Stimulated activated CD8-positive, alpha-beta memory T cell treated with anti-CD3 and anti-CD28 coated beads, Interleukin-2, amount 100 ng/mL, for 48 hours (primary cell): Measurements from ENCODE around the gene CFAP46.

ENCODE experiments used
- DNase-seq, 2 donors: peaks; one replicate each; pipeline ENCODE4 v3.0.0-alpha.2; 2020; ENCODE audit warnings: low read depth in 2 of 2

Gene CFAP46

DNA sequence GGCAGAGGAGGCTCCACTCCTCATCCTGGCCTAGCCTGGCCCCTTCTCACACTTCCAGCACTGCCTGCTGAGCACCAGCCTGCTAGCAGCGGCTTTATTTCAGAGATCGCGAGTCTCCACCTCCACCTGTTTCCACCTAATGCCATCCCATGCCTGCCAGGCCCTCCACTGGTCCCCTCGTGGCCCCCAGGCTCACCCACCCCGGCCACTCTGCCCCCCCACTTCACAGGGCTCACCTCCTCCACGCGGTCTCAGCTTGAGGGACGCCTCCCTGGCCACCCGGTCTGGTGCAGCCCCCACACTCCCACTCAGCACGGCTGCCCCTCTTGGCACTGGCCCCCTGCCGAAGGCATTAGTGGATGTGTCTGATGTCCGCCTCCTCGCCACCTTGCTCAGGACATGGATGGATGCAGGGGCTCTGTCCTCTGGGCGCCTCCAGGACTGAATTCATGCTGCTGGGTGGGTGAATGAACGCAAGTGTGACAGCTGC is 152.7 kb downstream of the CFAP46 start:
- DNase-seq: no peak

GRCh38 chr10:132788831-132789219 is 153.5 kb downstream of the CFAP46 start:
- no peak for DNase-seq

DNA sequence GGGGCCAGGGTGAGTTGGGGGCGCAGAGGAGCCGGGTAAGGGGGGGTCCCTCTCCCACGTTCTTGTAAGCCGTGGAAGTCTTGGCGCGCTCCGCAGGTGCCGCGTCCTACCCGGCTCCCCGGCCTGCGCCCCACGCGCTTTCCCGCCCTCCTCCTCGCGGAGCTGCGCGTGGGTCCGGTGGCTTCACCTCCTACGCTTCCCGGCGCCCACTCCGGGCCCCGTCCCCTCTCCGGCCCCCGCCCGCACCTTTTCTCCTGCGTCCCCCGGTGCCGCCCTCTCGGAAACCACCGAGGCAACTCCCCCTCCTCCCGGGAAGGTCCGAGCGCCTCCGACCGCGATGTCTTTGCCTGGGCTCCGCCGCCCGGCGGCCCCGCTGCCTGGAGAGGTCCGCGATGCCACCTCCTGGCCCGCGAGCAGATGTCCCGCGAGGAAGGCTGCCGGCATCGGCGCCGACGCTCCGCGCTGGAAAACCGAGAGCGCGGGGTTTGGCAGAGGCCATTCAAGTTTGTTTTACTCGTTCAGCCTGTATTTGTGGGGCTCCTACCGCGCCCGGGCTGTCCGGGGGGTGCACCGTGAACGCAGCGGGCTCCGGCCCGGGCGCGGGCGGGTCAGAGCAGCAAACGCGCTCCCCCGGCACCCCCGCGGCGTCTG is 154.1 kb downstream of the CFAP46 start:
- no peak for DNase-seq

DNA sequence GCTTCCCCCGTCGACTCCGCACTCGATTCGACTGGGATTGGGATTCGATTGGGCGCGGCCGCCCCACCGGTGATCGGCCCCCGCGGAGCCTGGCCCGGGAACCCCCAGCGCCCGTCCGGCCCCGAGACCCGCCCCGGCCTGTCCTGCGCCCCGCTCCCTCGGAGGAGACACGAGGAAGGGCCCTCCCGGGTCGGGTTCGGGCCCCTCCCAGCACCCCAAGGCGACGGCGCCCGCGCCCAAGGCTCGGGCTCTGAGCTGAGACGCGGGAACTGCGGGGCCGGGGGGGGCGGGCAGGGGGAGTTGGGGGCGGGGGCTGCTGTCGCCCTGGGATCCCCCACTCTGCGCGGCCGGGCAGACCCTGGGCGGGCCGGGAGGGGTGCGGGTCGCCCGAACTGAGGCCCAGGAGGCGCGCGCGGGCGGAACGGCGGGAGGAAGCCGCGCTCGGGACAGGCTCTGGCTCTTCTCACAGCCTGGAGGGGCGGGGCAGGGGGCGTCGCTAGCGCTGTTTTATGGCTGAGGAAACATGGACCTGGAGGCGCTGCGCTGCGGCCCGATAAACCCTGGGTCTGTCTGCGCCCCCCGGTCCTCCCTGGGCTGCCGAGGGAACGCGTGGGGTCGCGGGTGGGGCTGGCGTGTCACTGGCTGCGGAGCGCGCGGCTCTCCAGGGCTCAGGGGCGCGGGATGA is 154.7 kb downstream of the CFAP46 start:
- DNase-seq: no peak

DNA sequence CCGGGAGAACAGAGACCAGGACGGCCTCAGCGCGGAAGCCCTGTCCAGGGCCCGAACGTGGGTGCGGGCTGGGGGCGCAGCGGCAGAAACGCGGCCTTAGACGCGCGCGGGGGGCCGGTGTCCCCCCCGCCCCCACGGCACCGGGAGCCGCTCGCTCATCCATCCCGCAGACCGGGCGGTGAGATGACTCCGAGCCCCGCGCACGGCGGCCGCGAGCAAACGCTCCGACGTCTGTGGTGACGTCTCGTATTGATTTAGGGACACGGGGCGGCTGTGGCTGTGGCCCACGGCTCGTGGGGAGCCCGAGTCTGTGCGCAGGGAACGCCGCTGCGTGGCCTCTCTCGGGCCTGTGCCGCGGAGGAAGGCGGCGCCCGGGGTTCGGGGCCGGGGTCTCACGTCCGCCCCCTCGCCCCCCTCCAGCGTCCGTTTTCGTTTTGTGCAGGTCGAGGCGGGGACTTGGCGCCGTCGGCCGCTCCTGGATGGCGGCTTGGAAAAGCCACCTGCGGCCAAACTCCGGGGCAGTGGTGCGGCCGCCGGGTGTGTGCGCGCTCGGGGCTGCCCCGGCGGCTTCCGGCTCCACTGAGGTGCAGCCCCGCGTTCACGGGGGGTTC is 155.4 kb downstream of the CFAP46 start:
- DNase-seq: no peak

DNA sequence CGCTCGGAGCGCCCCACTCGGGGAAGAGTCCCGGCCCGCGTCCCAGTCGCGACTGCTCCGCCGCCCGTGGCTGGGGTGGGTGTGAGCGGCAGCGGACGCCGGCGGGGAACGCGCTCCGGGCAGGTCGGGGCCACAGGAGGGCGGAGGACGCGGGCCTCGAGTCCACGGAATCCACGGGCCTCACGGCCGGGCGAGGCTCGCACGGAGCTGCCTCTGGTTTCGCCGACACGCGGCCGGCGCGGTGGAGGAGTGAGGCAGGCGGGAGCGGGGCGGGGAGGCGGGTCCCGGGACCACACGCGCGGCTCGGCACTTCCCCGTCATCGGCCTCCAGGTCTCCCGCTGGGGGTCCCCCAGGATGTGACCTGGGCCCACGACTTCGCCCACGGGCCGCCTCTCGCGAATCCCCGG is 155.9 kb downstream of the CFAP46 start:
- no peak for DNase-seq

GRCh38 chr10:132785723-132786475 is 156.5 kb downstream of the CFAP46 start, which contains the start of gene NKX6-2:
NKX6-2 (minus strand) TSS chr10:132786147; CDS start chr10:132785948, 199 bp downstream.
- no peak for DNase-seq

- DNase-seq: no peak
Observed at GRCh38 chr10:132784866-132785722, 157.3 kb downstream of the CFAP46 start.

DNA sequence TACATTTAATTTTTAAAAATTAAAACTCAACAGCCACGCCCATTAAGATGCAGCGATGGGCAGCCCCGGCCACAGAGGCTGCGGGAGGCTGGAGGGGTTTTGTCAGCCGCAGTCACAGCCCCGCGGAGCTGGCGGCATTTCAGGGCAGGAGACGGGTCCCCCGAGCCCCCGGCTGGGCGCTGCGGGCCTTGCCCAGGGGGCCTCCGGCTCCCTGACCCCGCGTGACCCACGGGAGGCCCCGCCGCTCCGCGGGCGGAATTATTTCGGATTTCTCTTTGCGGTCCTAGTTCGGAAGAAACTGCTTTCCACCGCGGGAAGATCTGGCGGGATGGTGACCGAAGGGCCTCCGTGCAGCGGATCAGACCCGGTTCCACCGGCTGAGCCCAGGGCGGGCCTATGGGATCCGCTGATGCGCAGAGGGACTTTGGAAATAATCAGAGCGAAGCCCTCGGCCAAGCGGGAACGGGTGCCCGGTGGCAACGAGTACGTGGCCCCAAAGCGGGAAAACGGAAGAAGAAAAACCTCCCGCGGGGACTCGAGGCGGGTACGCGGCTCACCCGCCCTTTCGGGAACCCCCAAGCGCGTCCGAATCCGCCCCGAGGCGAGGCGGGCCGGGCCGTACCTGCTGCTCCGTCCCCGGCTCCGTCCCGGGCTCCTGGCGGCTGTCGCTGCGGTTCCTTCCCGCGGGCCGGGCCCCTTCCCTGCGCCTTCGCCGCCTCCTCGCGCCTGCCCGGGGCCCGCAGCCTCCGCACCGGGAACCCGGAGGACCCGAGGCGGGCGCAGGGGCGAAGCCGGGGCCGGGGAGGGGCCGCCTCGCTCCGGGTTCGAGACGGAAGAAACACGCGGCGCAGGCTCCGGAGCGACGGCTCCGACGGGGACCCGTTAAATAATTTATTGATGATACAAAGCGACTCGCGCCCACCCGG is 158.2 kb downstream of the CFAP46 start:
- DNase-seq: no peak

DNA sequence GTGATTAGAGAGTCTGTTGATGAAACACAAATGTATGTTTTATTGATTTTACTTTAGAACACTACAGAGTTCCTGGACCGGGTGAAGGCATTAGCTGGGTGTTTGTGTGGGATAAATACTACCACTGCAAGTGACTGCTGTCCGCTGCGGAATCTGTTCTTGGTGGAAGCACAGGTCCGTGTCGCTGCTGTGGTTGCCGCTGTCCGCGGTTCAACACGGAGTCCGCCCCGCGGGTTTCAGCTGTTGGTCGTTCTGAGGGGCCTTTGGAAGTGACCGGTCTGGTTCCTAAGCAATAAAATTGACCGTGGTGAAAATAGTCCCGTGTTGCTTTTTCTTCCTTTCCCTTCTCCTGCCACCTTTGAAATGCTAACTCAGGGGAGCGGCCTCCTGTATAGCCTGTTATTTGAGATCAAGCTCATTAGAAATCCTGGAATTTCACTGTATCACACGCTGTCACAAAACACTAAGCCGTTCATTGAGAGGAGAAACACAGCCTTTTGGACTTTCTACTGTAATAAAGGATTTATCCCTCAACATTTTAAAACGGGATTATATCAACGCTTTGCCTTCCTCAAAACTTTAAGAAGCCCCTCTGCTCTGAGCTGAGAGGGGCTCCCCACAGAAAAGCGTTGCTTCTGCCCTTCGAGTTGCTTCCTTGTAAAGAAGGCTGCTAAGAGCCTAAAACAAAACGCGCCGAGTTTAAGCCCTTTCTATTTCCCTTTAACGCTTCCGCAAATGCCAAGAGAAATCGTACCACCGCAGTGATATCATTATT is 159.0 kb downstream of the CFAP46 start:
- DNase-seq: no peak

- no peak for DNase-seq
Observed at GRCh38 chr10:132781556-132781955, 160.8 kb downstream of the CFAP46 start.

DNA sequence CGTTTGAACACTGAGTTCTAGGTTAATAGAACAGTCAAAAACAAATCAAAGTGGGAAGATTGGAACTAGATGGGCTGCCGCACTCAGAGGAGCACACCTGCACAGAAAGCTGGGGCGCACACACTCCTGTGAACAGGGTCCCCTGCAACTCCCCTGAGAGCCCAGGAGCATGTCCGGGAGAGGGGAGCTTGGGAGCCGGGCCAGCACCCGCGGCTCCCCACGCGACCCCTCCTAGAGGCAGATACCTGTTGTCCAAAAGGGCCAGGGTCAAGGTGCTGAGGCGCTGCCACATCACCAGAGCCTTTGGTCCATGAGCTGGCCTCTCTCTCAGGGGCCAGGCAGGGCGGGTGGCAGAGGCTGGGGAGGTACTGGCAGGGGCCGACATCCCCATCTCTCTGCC is 162.0 kb downstream of the CFAP46 start:
- no peak for DNase-seq

DNA sequence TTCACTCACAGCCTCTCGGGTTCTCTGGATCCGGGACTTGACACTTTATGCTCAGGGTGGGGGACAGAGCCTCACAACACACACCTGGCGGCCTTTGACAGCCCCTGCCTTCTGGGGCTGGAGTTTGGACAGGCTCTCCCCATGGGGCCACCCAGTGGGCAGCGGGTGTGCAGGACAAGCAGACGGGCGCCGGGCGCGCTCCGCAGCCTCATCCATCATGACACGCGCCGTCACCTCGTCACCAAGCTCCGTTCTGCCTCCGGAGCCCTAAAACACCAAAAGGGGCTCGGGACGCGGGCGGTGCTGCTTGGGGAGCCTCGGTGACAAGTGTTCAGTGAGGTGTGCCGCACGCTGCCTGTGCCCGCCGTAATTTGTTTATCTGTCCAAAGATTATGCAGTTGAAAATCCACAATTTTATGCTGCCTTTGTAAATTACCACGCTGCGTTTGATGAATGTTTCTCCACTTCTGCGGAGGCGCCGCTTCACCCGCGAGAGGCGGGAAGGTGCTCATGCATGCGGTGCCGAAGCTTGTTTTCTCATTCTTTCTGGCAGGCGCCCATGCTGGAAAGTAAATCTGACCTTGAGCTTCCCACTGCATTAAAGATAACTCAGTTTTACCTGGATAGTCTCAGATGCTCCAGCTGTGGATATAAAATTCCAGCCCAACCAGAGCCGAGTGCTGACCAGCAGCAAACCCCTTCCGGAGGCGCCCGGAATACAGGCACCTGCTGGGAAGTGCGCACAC is 162.6 kb downstream of the CFAP46 start:
- DNase-seq: no peak

- DNase-seq: no peak
Observed at GRCh38 chr10:132777441-132777840, 164.9 kb downstream of the CFAP46 start.

DNA sequence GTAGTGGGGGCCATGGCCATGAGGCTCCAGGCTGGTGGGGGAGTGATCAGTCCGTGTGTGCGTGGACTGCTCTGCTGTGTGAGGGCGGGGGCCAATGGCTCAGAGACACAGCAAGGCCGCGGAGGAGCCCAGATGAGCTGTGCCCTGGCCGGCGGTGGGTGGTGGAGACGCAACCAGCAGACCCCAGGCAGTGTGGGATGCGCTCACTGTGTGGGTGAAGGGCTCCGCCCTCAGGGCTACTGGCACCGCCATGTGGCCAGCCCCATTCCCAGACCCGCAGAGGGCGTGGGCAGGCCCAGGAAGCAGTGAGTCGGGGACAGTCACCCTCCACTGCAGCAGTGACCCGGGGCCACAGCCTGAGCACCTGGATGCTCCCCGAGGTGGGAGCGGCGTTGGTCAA is 165.5 kb downstream of the CFAP46 start:
- DNase-seq: no peak

DNA sequence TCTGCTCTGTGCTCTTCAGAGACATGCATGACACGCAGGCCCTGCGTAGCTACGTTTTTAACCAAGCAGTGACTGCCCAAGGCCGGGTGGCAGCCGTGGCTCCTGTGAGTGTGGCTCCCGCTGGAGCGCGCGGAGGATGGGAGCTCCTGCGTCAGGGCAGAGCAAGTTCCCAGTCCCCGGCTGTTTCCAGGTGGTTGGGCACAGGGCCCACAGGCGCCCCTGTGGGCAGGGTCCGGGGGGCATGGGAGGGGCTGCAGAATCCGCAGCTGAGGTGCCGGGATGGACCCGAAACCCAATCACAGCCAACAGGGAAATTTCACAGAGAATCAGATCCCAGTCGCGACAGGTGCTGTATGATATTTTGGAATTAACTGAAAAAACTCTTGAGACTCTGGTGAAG is 166.2 kb downstream of the CFAP46 start:
- no peak for DNase-seq

DNA sequence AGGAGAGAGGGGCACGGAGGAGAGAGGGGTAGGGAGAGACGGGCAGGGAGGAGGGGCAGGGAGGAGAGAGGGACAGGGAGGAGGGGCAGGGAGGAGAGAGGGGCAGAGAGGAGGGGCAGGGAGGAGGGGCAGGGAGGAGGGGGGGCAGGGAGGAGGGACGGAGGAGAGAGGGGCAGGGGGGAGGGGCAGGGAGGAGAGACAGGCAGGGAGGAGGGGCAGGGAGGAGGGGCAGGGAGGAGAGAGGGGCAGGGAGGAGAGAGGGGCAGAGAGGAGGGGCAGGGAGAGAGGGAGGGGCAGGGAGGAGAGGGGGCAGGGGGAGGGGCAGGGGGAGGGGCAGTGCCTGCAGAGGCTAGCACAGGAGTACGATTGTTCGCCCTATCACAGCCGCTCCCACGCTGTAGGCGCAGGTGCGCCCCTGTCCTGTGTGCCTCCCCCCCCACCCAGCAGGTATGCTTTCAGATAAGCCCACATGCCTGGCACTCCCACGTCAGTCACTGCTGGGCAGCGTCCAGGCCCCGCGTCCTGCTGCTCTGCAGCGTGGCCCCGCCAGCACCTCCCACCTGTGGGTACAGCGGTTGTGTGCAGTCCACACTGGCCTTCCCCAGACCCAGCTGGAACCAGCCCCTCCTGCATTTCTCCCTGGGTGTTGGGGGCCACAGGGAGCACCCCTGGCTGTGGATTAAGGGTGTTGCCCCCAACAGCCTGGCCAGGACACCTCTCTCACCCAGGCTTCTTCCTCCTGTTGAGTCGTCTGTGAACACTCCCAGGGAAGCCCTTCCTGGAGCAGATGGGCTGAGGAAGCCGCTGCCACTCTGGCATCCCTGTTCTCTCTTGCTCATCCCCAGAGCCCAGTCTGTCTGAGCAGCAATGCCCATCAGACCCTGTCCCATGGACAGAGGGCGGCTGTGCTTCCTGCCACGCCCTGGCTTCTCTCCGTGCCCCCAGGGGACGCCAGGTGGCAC is 167.2 kb downstream of the CFAP46 start:
- DNase-seq: no peak
